Erythroblast (primary cell): Measurements from ENCODE around the gene MAP3K13.

Experiments used
- DNase-seq, 2 experiments: peaks; one replicate each; lab custom pipeline; 2025; lab: John Stamatoyannopoulos, UW
- GATA1 ChIP-seq: IDR thresholded peaks from 2 replicates; pipeline ENCODE4 v1.6.1; 2011; ENCODE audit warnings: low read depth, mild to moderate bottlenecking, control low read depth, low read length, moderate library complexity
- POLR2A ChIP-seq: IDR thresholded peaks from 2 replicates; pipeline ENCODE4 v1.6.1; 2011; ENCODE audit warnings: mild to moderate bottlenecking, low read length

Gene MAP3K13, protein sequence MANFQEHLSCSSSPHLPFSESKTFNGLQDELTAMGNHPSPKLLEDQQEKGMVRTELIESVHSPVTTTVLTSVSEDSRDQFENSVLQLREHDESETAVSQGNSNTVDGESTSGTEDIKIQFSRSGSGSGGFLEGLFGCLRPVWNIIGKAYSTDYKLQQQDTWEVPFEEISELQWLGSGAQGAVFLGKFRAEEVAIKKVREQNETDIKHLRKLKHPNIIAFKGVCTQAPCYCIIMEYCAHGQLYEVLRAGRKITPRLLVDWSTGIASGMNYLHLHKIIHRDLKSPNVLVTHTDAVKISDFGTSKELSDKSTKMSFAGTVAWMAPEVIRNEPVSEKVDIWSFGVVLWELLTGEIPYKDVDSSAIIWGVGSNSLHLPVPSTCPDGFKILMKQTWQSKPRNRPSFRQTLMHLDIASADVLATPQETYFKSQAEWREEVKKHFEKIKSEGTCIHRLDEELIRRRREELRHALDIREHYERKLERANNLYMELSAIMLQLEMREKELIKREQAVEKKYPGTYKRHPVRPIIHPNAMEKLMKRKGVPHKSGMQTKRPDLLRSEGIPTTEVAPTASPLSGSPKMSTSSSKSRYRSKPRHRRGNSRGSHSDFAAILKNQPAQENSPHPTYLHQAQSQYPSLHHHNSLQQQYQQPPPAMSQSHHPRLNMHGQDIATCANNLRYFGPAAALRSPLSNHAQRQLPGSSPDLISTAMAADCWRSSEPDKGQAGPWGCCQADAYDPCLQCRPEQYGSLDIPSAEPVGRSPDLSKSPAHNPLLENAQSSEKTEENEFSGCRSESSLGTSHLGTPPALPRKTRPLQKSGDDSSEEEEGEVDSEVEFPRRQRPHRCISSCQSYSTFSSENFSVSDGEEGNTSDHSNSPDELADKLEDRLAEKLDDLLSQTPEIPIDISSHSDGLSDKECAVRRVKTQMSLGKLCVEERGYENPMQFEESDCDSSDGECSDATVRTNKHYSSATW

DNA sequence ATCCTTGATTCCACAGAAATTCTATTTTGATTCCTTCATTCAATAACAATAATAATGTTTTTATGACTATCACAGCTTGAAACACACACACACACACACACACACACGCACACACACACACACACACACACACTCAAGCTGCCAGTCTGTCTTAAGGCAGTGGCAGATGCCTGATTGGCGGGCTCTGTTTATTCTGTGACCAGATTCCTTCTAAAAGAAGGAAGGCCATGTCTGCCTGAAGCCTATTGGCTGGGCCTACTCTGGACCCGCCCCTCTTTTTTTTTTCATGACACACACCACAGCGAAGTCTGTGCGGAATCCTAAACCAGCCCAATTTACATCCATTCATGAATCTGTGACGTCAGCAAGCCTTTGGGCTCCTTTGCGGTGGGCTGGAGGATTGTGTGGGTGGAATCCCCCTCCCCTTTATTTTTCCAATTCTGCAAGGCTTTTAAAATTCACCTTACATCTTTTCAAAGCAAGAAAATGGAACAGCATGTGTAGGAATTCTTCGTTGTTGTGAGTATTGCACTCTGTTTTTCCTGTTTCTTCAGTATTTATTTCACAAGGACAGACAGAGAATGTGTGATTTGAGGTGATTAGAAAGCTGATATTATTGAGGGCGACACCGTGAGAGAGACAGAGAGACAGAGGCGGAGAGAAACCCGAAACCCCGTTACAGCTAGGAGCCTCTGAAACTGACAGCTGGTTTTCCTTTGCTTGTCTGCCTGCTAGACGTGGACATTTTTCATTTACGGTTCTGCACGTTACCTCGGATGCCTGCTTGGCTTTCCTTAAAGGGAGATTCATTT is at the start of gene MAP3K13:
Gene MAP3K13, plus strand, starts transcription at position 287 of the 812 bp plus-strand sequence. CDS start 65,446 bp downstream, outside the sequence.
- TF ChIP-seq GATA1: no peak
- TF ChIP-seq POLR2A: no peak
- peak; percentile 54 to 68 for DNase-seq

DNA sequence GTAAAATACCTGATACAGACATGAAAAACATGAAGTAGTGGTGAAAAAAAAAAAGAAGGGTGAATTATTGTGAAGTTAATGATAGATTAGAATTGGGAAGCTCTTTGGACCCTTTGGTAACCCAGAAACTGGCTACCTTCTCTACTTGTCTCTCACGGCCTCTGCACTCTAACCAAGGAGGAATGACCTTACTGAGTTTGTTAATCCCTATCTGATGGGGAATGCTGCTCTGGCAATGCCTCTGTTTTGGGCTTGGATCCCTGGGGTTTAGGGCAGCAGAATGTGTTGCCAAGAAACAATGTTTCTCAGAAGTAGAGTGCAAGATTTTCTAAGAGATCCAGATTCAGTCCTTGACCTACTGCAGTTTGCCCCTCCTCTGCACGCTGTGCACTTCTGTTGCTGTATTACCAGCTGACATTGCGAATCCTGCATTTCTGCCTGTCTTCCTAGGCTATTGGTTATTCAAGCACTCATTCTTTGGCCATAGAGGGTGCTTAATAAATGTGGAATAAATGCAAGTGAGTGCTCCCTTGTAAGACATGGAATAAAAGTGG is 49.2 kb upstream of the MAP3K13 start:
- no peak for DNase-seq
- no peak for TF ChIP-seq GATA1
- no peak for TF ChIP-seq POLR2A

DNA sequence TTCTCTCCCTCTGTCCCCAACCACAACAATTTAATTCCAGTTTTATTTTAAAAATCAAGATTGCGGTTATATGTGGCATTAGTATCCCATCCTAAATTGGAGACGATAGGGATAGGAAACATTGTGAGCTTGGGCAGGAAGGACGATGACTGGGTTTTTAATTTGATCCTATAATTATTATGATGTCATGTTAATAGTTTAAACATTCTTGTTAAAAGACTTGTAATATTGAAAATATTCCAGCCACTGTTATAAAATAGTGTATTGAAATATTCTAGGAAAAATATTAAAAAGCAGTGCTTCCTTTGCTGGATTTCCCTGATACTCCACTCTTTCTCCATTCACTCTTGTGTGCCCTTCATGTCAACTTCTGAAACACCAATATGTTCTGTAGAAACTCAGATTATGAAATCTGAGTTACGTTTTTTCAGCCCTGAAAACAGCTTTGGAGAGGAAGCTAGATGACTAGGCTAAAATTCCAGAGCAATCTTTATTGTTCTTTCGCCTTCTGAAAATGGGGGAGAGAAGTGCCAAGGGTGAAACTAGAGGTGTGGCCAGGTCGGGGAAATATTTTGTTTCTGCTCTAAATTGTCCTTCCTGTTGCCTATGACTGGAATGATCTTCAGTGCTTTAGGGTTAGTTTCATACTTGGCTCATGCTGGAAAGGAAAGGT is 46.1 kb upstream of the MAP3K13 start:
- no peak for DNase-seq
- no peak for TF ChIP-seq GATA1
- no peak for TF ChIP-seq POLR2A

DNA sequence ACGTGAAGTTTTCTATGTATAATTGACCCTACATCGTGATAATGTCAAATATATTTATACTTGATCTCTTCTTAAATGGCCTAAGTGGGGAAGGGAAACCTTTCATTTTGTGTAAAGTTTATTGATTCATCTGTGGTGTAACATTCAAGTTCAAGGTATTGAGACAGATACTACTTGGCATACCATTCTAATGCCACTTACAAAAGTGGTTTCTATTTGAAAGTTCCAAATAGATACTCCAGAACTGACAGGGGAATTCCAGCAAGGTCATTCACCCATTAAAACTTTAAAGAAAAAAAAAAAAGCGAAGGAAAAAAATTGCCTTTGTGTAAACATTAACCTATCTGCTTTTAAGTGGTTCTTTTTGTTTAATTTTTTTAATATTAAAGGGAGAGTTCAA is 45.3 kb upstream of the MAP3K13 start:
- DNase-seq: no peak
- TF ChIP-seq POLR2A: no peak
- TF ChIP-seq GATA1: no peak

DNA sequence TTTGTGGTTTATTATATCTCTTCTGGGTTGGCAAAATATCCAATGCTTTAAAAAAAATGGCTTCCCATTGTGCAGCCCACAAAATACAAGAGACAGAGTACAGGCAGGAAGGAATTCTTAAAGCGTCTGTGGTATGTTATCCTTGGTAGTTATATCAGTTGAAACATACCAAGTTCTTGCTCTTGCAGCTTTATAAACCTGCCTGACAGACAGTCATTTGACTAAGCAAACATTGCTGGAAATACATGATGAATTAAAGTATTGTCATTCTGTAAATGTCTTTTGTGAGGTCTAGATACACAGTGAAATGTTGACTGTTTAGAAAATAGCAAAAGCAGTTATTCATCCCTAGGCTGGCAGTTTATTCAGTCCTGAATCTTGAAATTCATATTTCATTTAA is 44.8 kb upstream of the MAP3K13 start:
- no peak for TF ChIP-seq POLR2A
- no peak for TF ChIP-seq GATA1

DNA sequence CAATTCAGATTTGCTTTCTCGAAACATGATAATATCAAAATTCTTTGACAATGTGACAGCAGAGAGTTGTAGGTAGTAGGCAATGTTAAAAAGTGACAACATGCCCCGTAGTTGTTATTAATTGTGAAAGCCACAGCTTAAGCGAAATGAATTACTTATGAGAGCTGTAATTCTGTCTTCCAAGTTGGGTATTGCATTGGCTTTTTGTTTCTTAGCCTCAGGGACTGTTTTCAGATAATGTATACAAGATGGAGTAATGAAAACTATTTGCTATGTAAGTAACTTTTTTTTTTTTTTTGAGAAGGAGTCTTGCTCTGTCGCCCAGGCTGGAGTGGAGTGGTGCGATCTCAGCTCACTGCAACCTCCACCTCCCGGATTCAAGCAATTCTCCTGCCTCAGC is 43.1 kb upstream of the MAP3K13 start:
- DNase-seq: no peak
- TF ChIP-seq POLR2A: no peak
- TF ChIP-seq GATA1: no peak

More for the DNA sequence above, 44.8 kb upstream of the MAP3K13 start:
- no peak for DNase-seq

DNA sequence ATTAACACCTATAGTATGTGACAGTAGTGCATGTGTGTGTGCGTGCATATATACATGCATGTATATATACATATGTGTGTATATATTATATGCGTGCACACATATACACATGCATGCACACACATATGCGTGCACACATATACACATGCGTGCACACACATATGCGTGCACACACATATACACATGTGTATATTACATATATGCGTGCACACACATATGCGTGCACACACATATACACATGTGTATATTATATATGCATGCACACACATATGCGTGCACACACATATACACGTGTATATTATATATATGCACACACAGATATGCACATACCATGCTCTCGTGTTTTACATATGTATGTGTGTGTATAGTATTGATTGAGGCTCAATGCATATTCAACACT is 42.0 kb upstream of the MAP3K13 start:
- no peak for TF ChIP-seq GATA1
- no peak for DNase-seq

DNA sequence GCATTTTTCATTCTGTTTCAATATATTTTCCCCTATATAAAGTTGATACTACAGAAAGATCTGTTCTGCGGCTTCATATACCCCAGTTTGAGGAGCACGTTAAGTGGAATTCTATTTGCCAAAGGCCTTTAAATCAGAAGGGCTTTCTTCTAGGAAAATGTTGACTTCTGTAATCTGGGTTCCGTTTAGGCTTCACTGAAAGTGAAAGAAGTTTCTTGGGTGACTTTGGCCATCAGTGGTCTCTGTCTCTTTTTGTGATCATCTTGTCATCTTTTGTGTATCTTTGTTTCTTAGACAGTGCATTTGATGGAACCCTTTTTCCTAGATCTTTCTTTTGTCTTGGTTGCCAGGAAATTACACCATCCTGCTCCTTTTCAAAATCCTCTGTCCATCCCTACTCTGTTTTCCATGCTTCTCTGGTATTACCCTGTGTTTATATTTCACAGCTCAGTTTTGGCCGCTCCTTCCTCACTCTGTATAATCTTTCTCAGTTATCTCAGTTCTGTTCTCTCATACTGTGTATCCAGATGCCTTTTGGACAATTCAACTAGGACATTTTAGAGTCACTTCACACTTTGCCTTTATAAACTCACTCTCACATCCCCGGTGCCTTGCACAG is 40.7 kb upstream of the MAP3K13 start:
- TF ChIP-seq POLR2A (no peak), GATA1 (no peak)
- no peak for DNase-seq

DNA sequence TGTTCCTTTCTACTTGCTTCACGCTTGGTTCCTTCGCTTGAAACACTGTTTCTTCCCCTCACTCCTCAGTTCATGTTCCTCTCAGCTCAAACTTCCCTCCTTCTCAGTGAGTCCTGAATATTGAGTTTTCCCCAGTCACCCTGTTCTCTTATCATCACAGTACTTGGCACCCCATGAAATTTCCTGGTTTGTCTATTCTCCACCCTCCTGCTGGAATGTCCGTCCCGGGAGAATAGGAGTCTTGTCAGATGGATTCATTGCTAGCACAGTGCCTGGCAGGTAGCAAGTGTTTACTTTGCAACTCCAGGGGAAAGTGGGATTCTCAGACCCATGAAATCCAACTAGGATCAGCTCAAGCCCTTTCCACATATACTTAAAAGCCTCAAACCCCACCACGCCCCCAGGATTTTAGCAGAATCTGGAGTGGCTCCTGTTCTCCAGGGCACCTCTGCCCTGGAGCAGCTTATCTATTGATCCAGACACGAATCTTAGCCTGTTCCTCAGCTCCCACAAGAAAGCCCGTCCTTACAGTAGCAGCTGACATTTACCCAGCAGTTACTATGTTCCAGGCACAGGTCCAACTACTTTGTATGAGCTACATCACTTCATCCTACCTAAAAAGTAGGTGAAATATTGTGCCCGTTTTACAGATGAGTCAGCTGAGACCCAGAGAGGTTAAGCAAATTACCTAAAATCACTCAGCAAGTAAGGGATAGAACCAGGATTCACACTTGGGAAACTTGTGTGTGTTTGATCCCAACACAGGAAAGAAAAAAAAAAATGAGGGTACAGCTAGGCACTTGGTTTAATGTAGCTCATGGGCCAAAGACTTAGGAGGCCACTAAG is 36.8 kb upstream of the MAP3K13 start:
- TF ChIP-seq POLR2A: no peak
- no peak for DNase-seq

DNA sequence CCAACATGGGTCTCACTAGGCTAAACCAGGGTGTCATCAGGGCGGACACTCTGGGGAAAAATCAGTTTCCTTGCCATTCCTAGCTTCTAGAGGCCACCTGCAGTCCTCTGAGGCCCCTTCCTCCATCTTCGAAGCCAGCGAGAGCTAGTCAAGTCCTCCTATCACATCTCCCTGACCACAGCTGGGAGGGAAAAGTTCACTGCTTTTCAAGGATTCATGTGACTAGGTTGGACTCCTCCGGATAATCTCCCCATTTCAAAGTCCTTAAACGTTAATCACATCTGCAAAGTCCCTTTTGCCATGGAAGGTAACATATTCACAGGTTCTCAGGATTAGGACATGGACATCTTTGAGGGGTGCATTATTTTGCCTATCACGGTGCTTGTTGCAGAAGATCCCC is 35.9 kb upstream of the MAP3K13 start:
- no peak for TF ChIP-seq POLR2A
- TF ChIP-seq GATA1: no peak
- no peak for DNase-seq

DNA sequence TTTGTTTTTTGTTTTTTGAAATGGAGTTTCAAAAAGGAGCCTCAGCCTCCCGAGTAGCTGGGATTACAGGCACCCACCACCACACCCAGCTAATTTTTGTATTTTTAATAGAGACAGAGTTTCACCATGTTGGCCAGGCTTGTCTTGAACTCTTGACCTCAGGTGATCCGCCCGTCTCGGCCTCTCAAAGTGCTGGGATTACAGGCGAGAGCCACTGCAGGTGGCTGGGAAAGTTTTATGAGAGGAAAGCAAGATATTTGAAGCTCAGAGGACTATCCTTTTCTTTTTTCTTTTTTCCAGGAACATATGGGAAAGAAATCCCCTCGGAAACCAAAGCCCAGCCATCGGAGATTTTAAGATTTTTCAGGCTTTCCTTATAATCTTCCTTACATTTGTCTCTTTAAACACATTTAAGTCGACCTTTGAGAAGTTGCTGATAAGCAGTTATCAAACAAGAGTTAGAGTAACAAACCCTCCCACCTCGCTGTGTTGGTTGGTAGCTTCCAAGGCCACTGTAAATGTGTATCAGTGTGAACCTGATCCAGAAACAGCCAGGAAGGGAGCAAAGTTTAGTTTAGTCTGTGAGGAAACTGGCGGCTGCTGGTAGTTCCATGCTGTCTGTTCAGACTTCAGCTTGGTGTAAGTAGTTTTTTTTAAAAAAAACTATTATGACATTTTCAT is 34.5 kb upstream of the MAP3K13 start:
- TF ChIP-seq POLR2A: no peak
- TF ChIP-seq GATA1: no peak
- no peak for DNase-seq
